Psoas muscle (tissue), 8 donors: ENCODE results near the gene WNT5B. TPM values are rescaled to one million over a fixed set of nuclear protein-coding genes. Genes with fewer than 3 reads are reported as not detected.

Experiments
- ATAC-seq, 4 donors: fragments of 200-7000 bp; cut with Tn5 transposase; one replicate each; pipeline ENCODE4 v1.9.1; 2020; ENCODE audit warnings: moderate library complexity in 3 of 4, mild to moderate bottlenecking in 2 of 4
- DNase-seq, 2 donors: peaks; one replicate each; pipeline ENCODE4 v3.0.0-alpha.2; 2020
- H3K27ac ChIP-seq: fragments of 200-600 bp; one replicate; pipeline ENCODE4 v1.8.0; 2022
- H3K27me3 ChIP-seq, 3 donors: fragments of 200-600 bp in 1 of 3; one replicate each; pipeline versions ENCODE4 v1.6.1 to v1.8.0; 2013 to 2022; ENCODE audit warnings: low read length in 2 of 3, mild to moderate bottlenecking in 2 of 3, moderate library complexity in 1 of 3; ENCODE audit not compliant: insufficient read depth in 3 of 3
- H3K36me3 ChIP-seq, 2 donors: fragments of 200-600 bp in 1 of 2; one replicate each; pipeline versions ENCODE4 v1.6.1 to v1.8.0; 2013 to 2022; ENCODE audit warnings: low read depth in 1 of 2, mild to moderate bottlenecking in 1 of 2, moderate library complexity in 1 of 2; ENCODE audit not compliant: insufficient read depth in 1 of 2
- H3K4me1 ChIP-seq: fragments of 200-600 bp; one replicate; pipeline ENCODE4 v1.8.0; 2022
- H3K4me3 ChIP-seq: fragments of 200-600 bp; one replicate; pipeline ENCODE4 v1.8.0; 2022; ENCODE audit warnings: mild to moderate bottlenecking
- H3K9me3 ChIP-seq: fragments of 200-600 bp; one replicate; pipeline ENCODE4 v1.8.0; 2022
- WGBS, 3 donors: extraction: QIAGEN DNeasy Blood & Tissue Kit; methylation state at CpG; one replicate each; pipeline versions ENCODE4 v1.1.6 to v1.1.7; 2013; 5-methylcytosine and 5-hydroxymethylcytosine counted together
- intact Hi-C, 2 donors: fragments of 100-400 bp; cut with DNase I; formaldehyde crosslinking; loops; one replicate each; pipeline versions ENCODE4 v1.11.0 to v1.14.2; 2022
- polyA plus RNA-seq, 3 donors: library from polyadenylated mRNA; stranded (reverse); fragments of 200-250 nt; gene quantifications; one replicate each; pipeline ENCODE4 v1.2.3, GENCODE V29; 2013
- total RNA-seq, 4 donors: library from RNA; stranded (reverse); fragmentation: NEBNext Ultra II Directional in 2 of 4; extraction: Animal tissue kit (Norgen Biotek cat#: 25700) in 2 of 4; gene quantifications; one replicate each; pipeline versions ENCODE4 v1.2.1 to v1.2.4, GENCODE V29; 2021 to 2023
- TF ChIP-seq, protein P1 (sequence below): fragments of 200-600 bp; IDR thresholded peaks from one replicate; pipeline ENCODE4 v1.8.0; 2022; ENCODE audit warnings: antibody characterized with exemption
- donor health status: healthy with polysubstance abuse.
- donor health status: DM: no; HTN: no; CAD: no; lungs with moderate emphysema.
- donor health status: Bipolar disorder and iron deficiency.
- donor health status: healthy.
- donor health status: DM: yes; HTN: yes; CAD: no.
- donor health status: DM: no; HTN: no; CAD: no.
- donor health status: DM: no; HTN: no; CAD: no.
- donor health status: DM: yes; HTN: yes; CAD: no.

Gene WNT5B
- total and polyA plus RNA-seq, 7 donors, result 0.43 to 4.8 (median 0.80) TPM

DNA sequence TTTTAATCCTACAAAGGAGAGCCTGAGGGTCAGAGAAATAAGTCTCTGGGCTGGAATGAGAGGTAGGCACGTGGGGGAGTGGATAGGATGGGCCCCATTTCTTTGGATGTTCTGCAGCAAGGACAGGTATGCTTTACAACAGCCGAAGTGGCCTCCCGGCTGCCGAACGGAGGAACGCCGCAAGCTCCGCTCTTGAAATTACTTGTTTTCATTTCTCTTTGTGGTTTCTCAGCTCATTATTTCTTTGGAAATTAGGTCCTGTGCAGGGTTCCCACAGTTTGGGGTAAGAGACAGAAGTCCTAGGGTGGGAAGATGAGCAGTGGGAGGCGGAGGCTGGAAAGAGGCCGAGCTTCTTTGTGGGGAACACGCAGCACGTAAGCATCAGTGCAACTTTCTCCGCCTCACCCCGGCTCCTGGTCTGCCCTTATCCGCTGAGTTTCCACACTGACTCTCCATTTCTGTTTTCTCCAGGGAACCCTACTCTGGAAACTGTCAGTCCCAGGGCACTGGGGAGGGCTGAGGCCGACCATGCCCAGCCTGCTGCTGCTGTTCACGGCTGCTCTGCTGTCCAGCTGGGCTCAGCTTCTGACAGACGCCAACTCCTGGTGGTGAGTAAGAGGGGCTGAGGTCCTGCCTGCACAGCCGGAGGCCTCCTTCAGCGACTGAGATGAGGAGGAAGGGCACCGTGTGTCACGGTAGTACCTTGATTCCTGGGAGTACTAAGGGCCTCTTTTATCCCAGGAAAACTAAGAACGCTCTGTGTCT, 2.0 kb downstream of the WNT5B start:
- WGBS, 3 donors, result 38 to 46% (median 39%) methylated on average over 23 of the region's 23 CpGs
- intact Hi-C loops, result no loop called here
- DNase-seq, result peak in 1 of 2 donors; percentile 50

GRCh38 chr12:1632702-1633101, 3.7 kb downstream of the WNT5B start:
- TF ChIP-seq, protein P1, sequence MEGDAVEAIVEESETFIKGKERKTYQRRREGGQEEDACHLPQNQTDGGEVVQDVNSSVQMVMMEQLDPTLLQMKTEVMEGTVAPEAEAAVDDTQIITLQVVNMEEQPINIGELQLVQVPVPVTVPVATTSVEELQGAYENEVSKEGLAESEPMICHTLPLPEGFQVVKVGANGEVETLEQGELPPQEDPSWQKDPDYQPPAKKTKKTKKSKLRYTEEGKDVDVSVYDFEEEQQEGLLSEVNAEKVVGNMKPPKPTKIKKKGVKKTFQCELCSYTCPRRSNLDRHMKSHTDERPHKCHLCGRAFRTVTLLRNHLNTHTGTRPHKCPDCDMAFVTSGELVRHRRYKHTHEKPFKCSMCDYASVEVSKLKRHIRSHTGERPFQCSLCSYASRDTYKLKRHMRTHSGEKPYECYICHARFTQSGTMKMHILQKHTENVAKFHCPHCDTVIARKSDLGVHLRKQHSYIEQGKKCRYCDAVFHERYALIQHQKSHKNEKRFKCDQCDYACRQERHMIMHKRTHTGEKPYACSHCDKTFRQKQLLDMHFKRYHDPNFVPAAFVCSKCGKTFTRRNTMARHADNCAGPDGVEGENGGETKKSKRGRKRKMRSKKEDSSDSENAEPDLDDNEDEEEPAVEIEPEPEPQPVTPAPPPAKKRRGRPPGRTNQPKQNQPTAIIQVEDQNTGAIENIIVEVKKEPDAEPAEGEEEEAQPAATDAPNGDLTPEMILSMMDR, result no peak
- no peak overlapping the region for H3K27ac ChIP-seq
- H3K4me1 ChIP-seq, result peaks cover 13% of the 10 kb centered on the region
- peak in 1 of 2 donors; percentile 51 for DNase-seq
- no peaks in the 10 kb centered on the region for H3K36me3 ChIP-seq
- no peak overlapping the region for H3K4me3 ChIP-seq
- intact Hi-C loops, result no loop called here
- H3K9me3 ChIP-seq, result no peaks in the 10 kb centered on the region
- 33 to 62% (median 36%) methylated on average over 14 of the region's 14 CpGs for WGBS, 3 donors
- ATAC-seq, result no peak
- H3K27me3 ChIP-seq, result peaks cover 0 to 41% (median 17%) of the 10 kb centered on the region in 3 donors

More for the DNA sequence above, 2.0 kb downstream of the WNT5B start:
- H3K36me3 ChIP-seq, result no peaks in the 10 kb centered on the region
- peak overlapping the region; percentile 61 for H3K4me3 ChIP-seq
- no peaks in the 10 kb centered on the region for H3K9me3 ChIP-seq
- H3K27ac ChIP-seq, result no peak overlapping the region
- H3K4me1 ChIP-seq, result peaks cover 13% of the 10 kb centered on the region
- H3K27me3 ChIP-seq, result peaks cover 0 to 41% (median 20%) of the 10 kb centered on the region in 3 donors
- peak in 1 of 4 donors; percentile 23 for ATAC-seq
- TF ChIP-seq, protein P1, result no peak

DNA sequence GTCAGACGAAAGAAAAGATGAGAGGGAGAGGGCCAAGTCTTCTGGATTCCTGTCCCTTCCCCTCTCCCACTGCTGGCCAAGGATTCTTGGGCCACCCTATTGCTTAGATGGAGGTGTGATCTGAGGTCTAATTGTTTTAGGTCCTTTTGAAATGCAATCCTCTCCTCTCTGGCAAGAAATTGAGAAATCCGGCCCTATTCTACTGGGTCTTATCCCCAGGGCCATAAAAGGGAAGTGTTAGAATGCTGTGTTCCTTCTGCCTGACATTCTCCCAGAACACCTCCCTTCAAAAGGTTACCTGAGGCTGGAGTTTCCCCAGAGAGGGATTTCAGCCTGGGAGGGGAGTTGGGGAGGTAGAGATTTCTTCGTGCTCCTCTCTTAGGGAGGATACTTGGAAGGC, 4.4 kb downstream of the WNT5B start:
- Histone ChIP-seq H3K27me3 (peaks cover 0 to 40% (median 17%) of the 10 kb centered on the region in 3 donors), H3K4me1 (peaks cover 13% of the 10 kb centered on the region), H3K27ac (no peak overlapping the region), H3K4me3 (no peak overlapping the region), H3K36me3 (no peaks in the 10 kb centered on the region), H3K9me3 (no peaks in the 10 kb centered on the region)
- no peak for ATAC-seq
- TF ChIP-seq, protein P1, result no peak
- WGBS, 3 donors, result 73 to 92% (median 79%) methylated on average over 3 of the region's 3 CpGs
- intact Hi-C loops, result no loop called here
- no peak for DNase-seq

GRCh38 chr12:1634149-1634548, 5.1 kb downstream of the WNT5B start:
- 71 to 77% (median 75%) methylated on average over 7 of the region's 7 CpGs for WGBS, 3 donors
- intact Hi-C loops, result no loop called here
- Histone ChIP-seq H3K4me3 (no peak overlapping the region), H3K4me1 (peaks cover 13% of the 10 kb centered on the region), H3K27ac (no peak overlapping the region), H3K36me3 (no peaks in the 10 kb centered on the region), H3K9me3 (no peaks in the 10 kb centered on the region), H3K27me3 (peaks cover 0 to 33% (median 16%) of the 10 kb centered on the region in 3 donors)
- ATAC-seq (no peak), DNase-seq (no peak)
- TF ChIP-seq, protein P1, result no peak
